H9 (cell line): Measurements from ENCODE around the gene ZNF638. TPM values are rescaled to one million over a fixed set of nuclear protein-coding genes. Genes with fewer than 3 reads are reported as not detected.

Source experiments
- DNase-seq: peaks from one replicate; pipeline ENCODE4 v3.0.0-alpha.2; 2017
- H2AFZ ChIP-seq: one replicate; pipeline ENCODE4 v1.6.1; 2013; ENCODE audit warnings: mild to moderate bottlenecking, low read length, control low read depth, moderate library complexity
- H2AK5ac ChIP-seq: 2 replicates; pipeline ENCODE4 v1.6.1; 2013; ENCODE audit warnings: low read length, control low read depth, mixed read lengths; ENCODE audit not compliant: insufficient read length
- H2BK120ac ChIP-seq: one replicate; pipeline ENCODE4 v1.6.1; 2013; ENCODE audit warnings: low read depth, mild to moderate bottlenecking, low read length, control low read depth, inconsistent platforms; ENCODE audit not compliant: poor library complexity, severe bottlenecking
- H2BK12ac ChIP-seq: 2 replicates; pipeline ENCODE4 v1.6.1; 2013; ENCODE audit warnings: low read length, control low read depth, mixed read lengths, low read depth; ENCODE audit not compliant: insufficient read length
- H2BK15ac ChIP-seq: 2 replicates; pipeline ENCODE4 v1.6.1; 2013; ENCODE audit warnings: low read depth, low read length, control low read depth
- H2BK20ac ChIP-seq: one replicate; pipeline ENCODE4 v1.6.1; 2013; ENCODE audit warnings: low read depth, mild to moderate bottlenecking, low read length, control low read depth, inconsistent platforms; ENCODE audit not compliant: poor library complexity, severe bottlenecking
- H2BK5ac ChIP-seq: 2 replicates; pipeline ENCODE4 v1.6.1; 2013; ENCODE audit warnings: low read length, control low read depth, mixed read lengths; ENCODE audit not compliant: insufficient read length
- H3K14ac ChIP-seq: 2 replicates; pipeline ENCODE4 v1.6.1; 2013; ENCODE audit warnings: low read length, control low read depth; ENCODE audit not compliant: insufficient read depth
- H3K18ac ChIP-seq: 2 replicates; pipeline ENCODE4 v1.6.1; 2013; ENCODE audit warnings: low read depth, mild to moderate bottlenecking, mixed read lengths, low read length, control low read depth; ENCODE audit not compliant: insufficient read length
- H3K23ac ChIP-seq: 2 replicates; pipeline ENCODE4 v1.6.1; 2013; ENCODE audit warnings: low read length, control low read depth, mixed read lengths, low read depth; ENCODE audit not compliant: insufficient read length
- H3K23me2 ChIP-seq: 2 replicates; pipeline ENCODE4 v1.6.1; 2013; ENCODE audit warnings: low read depth, mild to moderate bottlenecking, mixed read lengths, low read length, control low read depth; ENCODE audit not compliant: insufficient read length, poor library complexity, severe bottlenecking
- H3K27ac ChIP-seq: 2 replicates; pipeline ENCODE4 v1.5.1; 2013; ENCODE audit warnings: low read length, control low read depth, mixed read lengths, low read depth; ENCODE audit not compliant: insufficient read length
- H3K27me3 ChIP-seq: 2 replicates; pipeline ENCODE4 v1.6.1; 2013; ENCODE audit warnings: low read length, control low read depth, inconsistent platforms; ENCODE audit not compliant: insufficient read depth
- H3K4ac ChIP-seq: 2 replicates; pipeline ENCODE4 v1.6.1; 2013; ENCODE audit warnings: low read depth, mild to moderate bottlenecking, control low read depth, inconsistent platforms, low read length, moderate library complexity
- H3K4me1 ChIP-seq: 2 replicates; pipeline ENCODE4 v1.6.1; 2013; ENCODE audit warnings: low read length, control low read depth, inconsistent platforms; ENCODE audit not compliant: insufficient read depth
- H3K4me2 ChIP-seq: 2 replicates; pipeline ENCODE4 v1.6.1; 2013; ENCODE audit warnings: low read length, control low read depth, mixed read lengths; ENCODE audit not compliant: insufficient read length, insufficient read depth
- H3K56ac ChIP-seq: 2 replicates; pipeline ENCODE4 v1.6.1; 2013; ENCODE audit warnings: low read depth, mild to moderate bottlenecking, mixed read lengths, low read length, control low read depth; ENCODE audit not compliant: insufficient read length
- H3K79me1 ChIP-seq: 2 replicates; pipeline ENCODE4 v1.6.1; 2013; ENCODE audit warnings: low read depth, mild to moderate bottlenecking, moderate library complexity, low read length, control low read depth, inconsistent platforms; ENCODE audit not compliant: insufficient read depth, poor library complexity, severe bottlenecking
- H3K79me2 ChIP-seq: 2 replicates; pipeline ENCODE4 v1.6.1; 2013; ENCODE audit warnings: low read length, control low read depth, inconsistent platforms; ENCODE audit not compliant: insufficient read depth
- H3K9ac ChIP-seq: 2 replicates; pipeline ENCODE4 v1.6.1; 2013; ENCODE audit warnings: low read length, control low read depth, mixed read lengths; ENCODE audit not compliant: insufficient read length; ENCODE audit errors: extremely low read depth
- H3K9me3 ChIP-seq: one replicate; pipeline ENCODE4 v1.6.1; 2013; ENCODE audit warnings: low read depth, low read length, inconsistent platforms; ENCODE audit not compliant: control insufficient read depth
- H3T11ph ChIP-seq: one replicate; pipeline ENCODE4 v1.6.1; 2013; ENCODE audit warnings: mild to moderate bottlenecking, low read length, control low read depth, inconsistent platforms
- H4K20me1 ChIP-seq: one replicate; pipeline ENCODE4 v1.6.1; 2013; ENCODE audit not compliant: control insufficient read depth, insufficient read length, insufficient read depth
- H4K5ac ChIP-seq: 2 replicates; pipeline ENCODE4 v1.6.1; 2013; ENCODE audit warnings: low read depth, mild to moderate bottlenecking, mixed read lengths, low read length, control low read depth; ENCODE audit not compliant: insufficient read length
- H4K8ac ChIP-seq: replicated peaks from 2 replicates; pipeline ENCODE4 v1.6.1; 2013; ENCODE audit warnings: low read length, control low read depth, mixed read lengths, low read depth; ENCODE audit not compliant: insufficient read length
- H4K91ac ChIP-seq: 2 replicates; pipeline ENCODE4 v1.6.1; 2013; ENCODE audit warnings: low read depth, mild to moderate bottlenecking, moderate library complexity, mixed read lengths, low read length, control low read depth; ENCODE audit not compliant: insufficient read length
- H3K27ac Mint-ChIP-seq, 3 experiments: 2 replicates in 2 of 3; 3 replicates in 1 of 3; pipeline ENCODE4 v1.8.0; 2020 to 2021; ENCODE audit warnings: mixed read lengths in 3 of 3, mild to moderate bottlenecking in 1 of 3, moderate library complexity in 1 of 3
- H3K27me3 Mint-ChIP-seq: 2 replicates; pipeline ENCODE4 v1.8.0; 2021; ENCODE audit warnings: low read depth, mild to moderate bottlenecking, moderate library complexity, mixed read lengths
- H3K36me3 Mint-ChIP-seq, 3 experiments: 2 replicates in 2 of 3; 3 replicates in 1 of 3; pipeline ENCODE4 v1.8.0; 2020 to 2021; ENCODE audit warnings: low read depth in 3 of 3, mixed read lengths in 3 of 3; ENCODE audit not compliant: insufficient read depth in 1 of 3
- H3K4me1 Mint-ChIP-seq, 2 experiments: 2 replicates each; pipeline ENCODE4 v1.8.0; 2020; ENCODE audit warnings: mixed read lengths in 2 of 2
- H3K4me3 Mint-ChIP-seq, 2 experiments: 2 replicates in 1 of 2; 3 replicates in 1 of 2; pipeline ENCODE4 v1.8.0; 2020 to 2021; ENCODE audit warnings: mild to moderate bottlenecking in 2 of 2, mixed read lengths in 2 of 2, moderate library complexity in 1 of 2
- H3K9me3 Mint-ChIP-seq, 2 experiments: 2 replicates in 1 of 2; 3 replicates in 1 of 2; pipeline ENCODE4 v1.8.0; 2020; ENCODE audit warnings: mild to moderate bottlenecking in 2 of 2, mixed read lengths in 2 of 2, moderate library complexity in 1 of 2
- CTCF ChIP-seq: fragments of 200-600 bp; sonication (generic); conservative IDR thresholded peaks from 3 replicates; pipeline ENCODE4 v1.8.0; 2021; ENCODE audit warnings: antibody characterized with exemption, mild to moderate bottlenecking
- WGBS: extraction: QIAGEN DNeasy Blood & Tissue Kit; methylation state at CpG from one replicate; pipeline ENCODE4 v1.1.7; 2013; ENCODE audit warnings: missing lambda C conversion rate, low lambda C conversion rate, mixed read lengths; ENCODE audit not compliant: insufficient read length; ENCODE audit errors: extremely low coverage; 5-methylcytosine and 5-hydroxymethylcytosine counted together
- total RNA-seq: library from RNA; stranded (reverse); gene quantifications from 2 replicates; pipeline ENCODE4 v1.2.1, GENCODE V29; 2021

ZNF638 gene
- total RNA-seq, 1 experiment from 2014 or later, result 146 TPM

GRCh38 chr2:71393216-71393615 is 61.6 kb downstream of the ZNF638 start:
- Histone ChIP-seq H4K5ac (no peak overlapping the region), H2AK5ac (no peak overlapping the region), H2BK15ac (no peak overlapping the region), H3K9ac (no peak overlapping the region), H3K18ac (no peak overlapping the region), H3K79me2 (no peaks in the 10 kb centered on the region), H3K23me2 (no peaks in the 10 kb centered on the region), H3K4me1 (no peaks in the 10 kb centered on the region), H3T11ph (no peak overlapping the region), H2BK20ac (no peak overlapping the region), H2AFZ (no peak overlapping the region), H4K20me1 (no peaks in the 10 kb centered on the region), H2BK12ac (no peak overlapping the region), H3K27ac (no peak overlapping the region), H4K91ac (no peak overlapping the region), H4K8ac (no peak overlapping the region), H3K4me2 (no peak overlapping the region), H2BK120ac (no peak overlapping the region), H3K23ac (no peak overlapping the region), H3K79me1 (no peaks in the 10 kb centered on the region), H3K56ac (no peak overlapping the region), H3K14ac (no peak overlapping the region), H2BK5ac (no peak overlapping the region), H3K9me3 (no peaks in the 10 kb centered on the region), H3K4ac (no peak overlapping the region), H3K27me3 (no peaks in the 10 kb centered on the region)
- Mint-ChIP-seq H3K27ac (peak overlapping the region in 1 of 3 experiments; percentile 5; a peak in 2 of 7 replicates), H3K4me3 (no peak overlapping the region), H3K4me1 (no peaks in the 10 kb centered on the region), H3K27me3 (no peaks in the 10 kb centered on the region; the same call in 1 of the 2 replicates), H3K36me3 (peaks cover 29 to 67% (median 61%) of the 10 kb centered on the region in 3 experiments; a peak in 6 of 7 replicates), H3K9me3 (peaks cover 0 to 3% of the 10 kb centered on the region in 2 experiments; a peak in 1 of 5 replicates)
- no peak for DNase-seq
- TF ChIP-seq CTCF, result no peak
- WGBS, result no CpG with 5 or more reads among the region's 8 CpGs
